ENCODE results near the gene VIM.
A peak's percentile ranks its signal among the peaks of the same experiment; 100 is the strongest.
"Not testable (repeated sequence)": the region's sequence is repeated elsewhere in the genome, so short reads cannot be mapped to it uniquely, and the experiment has no call there.

VIM gene

GRCh38 chr10:17257466-17258321, 29.7 kb downstream of the VIM start:
- DNase-seq: peak; percentile 67

GRCh38 chr10:17262502-17262901, 34.5 kb downstream of the VIM start:
- no peak for DNase-seq

GRCh38 chr10:17263580-17263979, 35.5 kb downstream of the VIM start:
- DNase-seq: no peak

GRCh38 chr10:17265468-17265867, 37.4 kb downstream of the VIM start:
- DNase-seq: no peak

- not testable (repeated sequence) for DNase-seq
Measured at GRCh38 chr10:17266549-17266948, 38.5 kb downstream of the VIM start.

DNA sequence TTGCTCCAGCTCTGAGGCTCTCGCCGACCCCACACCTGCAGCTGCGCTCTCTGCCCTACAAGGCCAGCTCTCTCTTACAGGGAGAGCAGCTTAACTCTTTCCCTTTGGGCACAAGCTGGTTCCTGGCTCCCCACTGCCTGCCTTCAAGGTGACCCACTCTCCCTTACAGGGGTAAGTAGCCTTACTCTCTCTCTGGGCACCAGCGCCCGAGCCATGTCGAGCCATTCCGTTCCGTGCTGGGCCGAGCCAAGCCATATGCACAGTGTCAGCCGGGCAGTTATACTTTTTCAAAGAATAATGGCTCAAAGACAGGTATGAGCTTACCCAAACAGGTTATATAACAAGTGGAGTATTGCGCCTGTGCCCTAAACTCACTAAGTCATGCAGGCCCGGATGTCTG, 44.6 kb downstream of the VIM start:
- no peak for DNase-seq

GRCh38 chr10:17273403-17273802, 45.4 kb downstream of the VIM start:
- no peak for DNase-seq

DNA sequence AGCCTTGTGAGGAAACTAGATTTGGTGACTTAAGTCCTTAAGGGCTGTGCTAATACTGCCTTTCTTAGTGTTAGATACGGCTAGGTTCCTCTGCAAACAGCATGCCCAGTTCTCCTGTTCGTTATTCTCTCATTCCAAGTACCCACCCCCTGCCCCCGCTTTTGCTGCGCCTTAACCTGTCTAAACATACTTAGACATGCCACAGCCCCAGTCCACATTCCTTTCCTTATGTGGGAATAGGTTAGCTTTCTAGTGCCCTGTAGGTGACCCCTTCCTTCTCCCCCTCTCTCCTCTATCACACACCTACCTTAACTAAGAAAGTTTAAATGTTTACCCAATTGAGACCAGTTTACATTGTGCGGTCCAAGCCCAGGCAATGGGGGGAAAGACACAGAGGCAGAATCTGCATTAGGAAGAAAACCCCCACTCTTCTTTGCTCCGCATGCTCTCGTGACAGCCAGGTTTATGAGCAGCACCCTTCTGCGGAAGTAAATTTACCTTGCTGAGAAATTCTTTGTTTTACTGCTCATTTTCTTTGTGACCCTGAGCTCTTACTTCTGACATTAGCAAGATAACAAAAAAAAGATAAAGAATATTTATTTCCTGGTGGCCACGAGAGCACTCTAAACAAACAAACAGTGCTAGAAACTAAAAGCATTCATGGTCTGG, 48.8 kb downstream of the VIM start:
- DNase-seq: no peak

DNA sequence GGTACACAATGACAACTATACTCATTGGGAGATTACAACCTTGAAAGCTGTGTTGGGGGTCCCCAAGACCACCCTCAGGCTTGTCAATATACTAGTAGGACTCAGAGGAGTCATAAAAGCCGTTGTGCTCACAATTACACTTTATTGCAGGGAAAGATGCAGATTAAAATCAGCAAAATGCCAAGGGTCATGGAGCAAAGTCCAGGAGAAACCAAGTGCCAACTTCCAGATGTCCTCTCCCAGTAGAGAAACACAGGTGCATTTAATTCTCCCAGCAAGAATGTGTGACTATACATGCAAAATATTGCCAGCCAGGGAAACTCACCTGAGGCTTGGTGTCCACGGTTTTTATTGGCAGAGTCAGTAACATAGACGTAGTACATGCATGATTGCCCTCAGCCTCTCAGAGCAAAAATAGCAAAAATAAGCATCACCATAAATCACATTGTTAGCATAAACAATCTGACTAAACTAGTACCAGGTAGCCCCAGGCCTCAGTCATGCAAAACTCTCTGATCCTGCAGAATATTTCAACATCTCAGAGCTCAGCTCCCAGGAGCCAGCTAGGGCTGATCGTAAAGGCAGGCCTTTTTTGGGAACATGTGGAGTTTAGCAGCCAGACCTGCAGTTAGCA, 50.7 kb downstream of the VIM start:
- no peak for DNase-seq

DNA sequence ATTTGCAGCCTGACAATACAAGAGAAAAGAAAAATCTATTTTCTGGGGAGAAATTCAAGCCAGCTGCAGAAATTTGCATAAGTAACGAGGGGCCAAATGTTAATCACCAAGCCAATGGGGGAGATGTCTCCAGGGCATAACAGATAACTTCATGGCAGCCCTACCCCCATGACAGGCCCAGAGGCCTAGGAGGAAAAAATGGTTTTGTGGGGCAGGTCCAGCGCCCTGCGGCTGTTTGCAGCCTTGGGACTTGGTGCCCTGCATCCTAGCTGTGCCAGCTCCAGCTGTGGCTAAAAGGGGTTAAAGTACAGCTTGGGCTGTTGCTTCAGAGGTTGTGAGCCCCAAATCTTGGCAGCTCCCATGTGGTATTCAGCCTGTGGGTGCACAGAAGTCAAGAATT, 54.3 kb downstream of the VIM start:
- DNase-seq: no peak

GRCh38 chr10:17286562-17287550, 58.8 kb downstream of the VIM start:
- no peak for DNase-seq

Data from right hindlimb (tissue), 1 donor.